Nucleus accumbens (tissue), 56 donors: ENCODE measurements around the gene NUDT5.
A peak's percentile ranks its signal among the peaks of the same experiment; 100 is the strongest.
"Not testable (repeated sequence)": the region's sequence is repeated elsewhere in the genome, so short reads cannot be mapped to it uniquely, and the experiment has no call there.

Experiments
- DNase-seq, 56 donors: peaks; one replicate each; lab custom pipeline; 2025; lab: John Stamatoyannopoulos, UW

NUDT5 gene

GRCh38 chr10:12207114-12207513 is 11.4 kb upstream of the NUDT5 start:
- DNase-seq: no peak

DNA sequence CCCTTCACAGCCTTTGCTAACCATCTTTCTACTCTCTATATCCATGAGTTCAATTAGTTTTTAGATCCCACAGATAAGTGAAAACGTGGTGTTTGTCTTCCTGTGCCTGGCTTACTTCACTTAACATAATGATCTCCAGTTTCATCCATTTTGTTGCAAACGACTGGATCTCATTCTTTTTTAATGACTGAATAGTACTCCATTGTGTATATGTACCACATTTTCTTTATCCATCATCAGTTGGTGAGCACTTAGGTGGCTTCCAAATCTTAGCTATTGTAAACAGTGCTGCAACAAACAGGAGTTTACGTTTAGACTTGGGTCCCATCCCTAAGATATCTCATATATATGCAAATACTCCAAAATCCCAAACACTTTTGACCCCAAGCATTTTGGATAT is 9.4 kb upstream of the NUDT5 start:
- DNase-seq: no peak

GRCh38 chr10:12202226-12202625 is 6.5 kb upstream of the NUDT5 start:
- no peak for DNase-seq

GRCh38 chr10:12201543-12201942 is 5.9 kb upstream of the NUDT5 start:
- DNase-seq: peak in 7 of 56 donors; percentile 7 to 33 (median 21)

DNA sequence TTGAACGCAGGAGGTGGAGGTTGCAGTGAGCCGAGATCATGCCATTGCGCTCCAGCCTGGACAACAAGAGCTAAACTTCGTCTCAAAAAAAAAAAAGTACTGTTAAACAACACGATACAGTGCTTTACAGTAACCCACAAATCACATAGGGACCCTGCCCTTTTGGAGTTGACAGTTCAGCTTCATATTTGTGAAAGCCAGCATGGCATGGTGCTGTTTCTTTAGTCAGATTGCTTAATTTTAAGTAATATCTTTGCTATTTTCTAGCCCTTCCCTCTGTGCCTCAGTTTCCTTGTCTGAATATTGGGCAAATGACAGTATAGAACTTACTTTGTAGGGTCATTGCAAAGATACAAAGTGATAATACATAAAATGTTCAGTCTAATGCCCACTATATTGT is 5.2 kb upstream of the NUDT5 start:
- DNase-seq: no peak

DNA sequence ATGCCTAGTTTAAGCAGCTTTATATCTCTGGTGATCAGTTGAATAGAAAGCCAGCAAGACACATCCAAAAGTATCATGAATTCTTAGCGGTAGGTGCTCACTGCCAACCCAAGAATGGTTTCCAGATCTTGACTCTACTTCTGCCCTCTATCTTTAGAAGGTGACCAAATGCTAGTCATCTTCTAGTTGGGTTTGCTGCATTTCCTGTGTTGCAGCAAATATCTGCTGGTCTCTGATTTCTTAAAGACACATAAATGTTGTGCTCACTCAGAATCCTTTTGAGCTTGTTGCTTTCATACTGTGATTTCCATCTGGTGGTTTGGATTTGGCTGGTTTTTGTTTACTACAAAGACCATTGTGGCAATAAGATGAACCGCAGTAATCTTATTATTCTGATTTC is 2.5 kb upstream of the NUDT5 start:
- DNase-seq: no peak

DNA sequence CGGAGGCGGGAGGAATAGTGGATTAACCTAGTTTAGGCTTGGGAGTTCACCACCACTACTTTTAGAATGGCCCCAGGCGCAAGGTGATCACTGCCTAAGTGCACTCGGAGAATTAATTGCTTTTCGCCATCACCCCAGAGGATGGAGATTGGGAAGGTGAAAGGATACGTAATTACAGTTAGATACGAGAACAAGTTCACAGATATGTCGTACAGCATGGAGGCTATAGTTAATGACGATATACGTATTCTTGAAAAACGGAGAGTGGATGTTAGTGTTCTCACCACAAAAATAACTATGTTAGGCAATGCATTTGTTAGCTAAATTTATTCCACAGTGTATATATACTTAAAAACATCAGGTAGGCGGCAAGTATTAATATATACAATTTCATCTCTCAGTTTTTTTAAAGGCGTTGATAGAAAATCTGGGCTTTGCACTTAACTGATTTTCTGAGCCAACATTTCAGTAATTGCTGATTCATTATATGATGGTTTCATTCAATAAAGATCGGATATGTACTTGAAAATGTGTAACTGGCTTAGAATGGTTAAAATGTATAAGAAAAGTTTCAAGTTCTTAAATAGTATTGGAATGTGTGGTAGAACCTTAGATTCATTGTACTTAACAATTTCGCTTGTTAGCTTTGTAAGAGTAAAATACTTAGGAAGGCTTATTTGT is 980 bp upstream of the NUDT5 start:
- no peak for DNase-seq

GRCh38 chr10:12195281-12195602 is 449 bp downstream of the NUDT5 start:
- DNase-seq: no peak

GRCh38 chr10:12194752-12195271 is 879 bp downstream of the NUDT5 start:
- DNase-seq: peak in 20 of 56 donors; percentile 1 to 55 (median 14)

GRCh38 chr10:12193193-12193592 is 2.5 kb downstream of the NUDT5 start:
- no peak for DNase-seq

DNA sequence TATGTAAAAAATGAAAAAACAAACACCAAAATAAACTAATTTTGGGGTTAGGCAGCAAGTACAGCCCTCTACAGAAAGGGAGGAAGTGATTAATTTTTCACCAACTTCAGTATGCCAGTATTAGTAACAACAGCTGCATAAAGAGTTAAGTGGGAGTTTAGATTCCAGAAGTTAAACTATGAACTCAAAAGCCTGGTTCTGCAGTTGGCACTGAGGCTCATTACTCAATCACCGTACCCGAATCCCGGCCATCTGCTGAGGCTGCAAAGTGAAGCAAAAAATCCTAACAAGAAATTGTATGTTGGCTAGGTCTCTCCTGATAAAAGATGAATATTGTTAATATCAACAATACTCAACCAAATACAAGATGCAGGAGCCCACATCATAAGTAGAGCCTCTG is 4.0 kb downstream of the NUDT5 start:
- no peak for DNase-seq

GRCh38 chr10:12189426-12189825 is 6.3 kb downstream of the NUDT5 start:
- DNase-seq: no peak

GRCh38 chr10:12188656-12189055 is 7.0 kb downstream of the NUDT5 start:
- no peak for DNase-seq

DNA sequence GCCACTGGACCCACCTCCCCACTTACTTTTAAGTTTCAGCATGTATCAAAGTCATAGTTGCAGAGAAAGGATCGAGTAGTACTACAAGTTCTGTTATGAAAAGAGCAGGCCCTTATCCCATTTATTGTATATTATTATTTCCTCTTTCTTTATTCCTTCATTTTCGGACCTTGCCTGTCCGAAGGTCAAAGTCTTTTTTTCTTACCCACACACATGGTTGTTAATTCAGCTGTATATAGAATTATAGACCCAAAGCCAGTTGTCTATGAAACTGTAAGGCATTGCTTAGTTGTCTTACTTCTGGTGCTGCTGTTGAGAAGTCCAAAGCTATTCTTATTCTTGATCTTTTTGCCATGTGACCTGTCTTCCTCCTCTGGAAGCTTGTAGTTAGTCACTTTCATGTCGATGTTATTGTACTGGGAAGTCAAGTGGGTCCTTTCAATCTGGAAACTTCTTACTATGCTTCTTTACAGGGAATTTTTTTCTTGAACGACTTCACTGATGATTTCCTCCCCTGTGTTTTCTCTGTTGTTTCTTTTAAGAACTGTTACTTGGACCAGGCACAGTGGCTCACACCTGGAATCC is 8.3 kb downstream of the NUDT5 start:
- no peak for DNase-seq

GRCh38 chr10:12186323-12186722 is 9.4 kb downstream of the NUDT5 start:
- DNase-seq: no peak

DNA sequence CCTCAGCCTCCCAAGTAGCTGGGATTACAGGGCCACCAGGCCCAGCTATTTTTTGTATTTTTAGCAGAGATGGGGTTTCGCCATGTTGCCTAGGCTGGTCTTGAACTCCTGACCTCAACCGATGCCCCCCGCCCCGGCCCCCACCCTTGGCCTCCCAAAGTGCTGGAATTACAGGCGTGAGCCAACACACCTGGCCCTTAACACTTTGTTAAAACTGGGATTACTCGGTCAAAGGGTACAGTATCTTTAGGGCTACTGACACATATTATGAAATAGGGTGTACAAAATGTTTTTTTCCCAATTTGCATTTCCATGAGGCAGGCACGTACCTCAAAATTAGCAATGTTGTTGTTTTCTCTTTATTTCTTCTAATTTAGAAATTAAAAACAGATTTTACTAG is 11.5 kb downstream of the NUDT5 start:
- no peak for DNase-seq

- no peak for DNase-seq
Observed at GRCh38 chr10:12181065-12181775, 14.5 kb downstream of the NUDT5 start.

DNA sequence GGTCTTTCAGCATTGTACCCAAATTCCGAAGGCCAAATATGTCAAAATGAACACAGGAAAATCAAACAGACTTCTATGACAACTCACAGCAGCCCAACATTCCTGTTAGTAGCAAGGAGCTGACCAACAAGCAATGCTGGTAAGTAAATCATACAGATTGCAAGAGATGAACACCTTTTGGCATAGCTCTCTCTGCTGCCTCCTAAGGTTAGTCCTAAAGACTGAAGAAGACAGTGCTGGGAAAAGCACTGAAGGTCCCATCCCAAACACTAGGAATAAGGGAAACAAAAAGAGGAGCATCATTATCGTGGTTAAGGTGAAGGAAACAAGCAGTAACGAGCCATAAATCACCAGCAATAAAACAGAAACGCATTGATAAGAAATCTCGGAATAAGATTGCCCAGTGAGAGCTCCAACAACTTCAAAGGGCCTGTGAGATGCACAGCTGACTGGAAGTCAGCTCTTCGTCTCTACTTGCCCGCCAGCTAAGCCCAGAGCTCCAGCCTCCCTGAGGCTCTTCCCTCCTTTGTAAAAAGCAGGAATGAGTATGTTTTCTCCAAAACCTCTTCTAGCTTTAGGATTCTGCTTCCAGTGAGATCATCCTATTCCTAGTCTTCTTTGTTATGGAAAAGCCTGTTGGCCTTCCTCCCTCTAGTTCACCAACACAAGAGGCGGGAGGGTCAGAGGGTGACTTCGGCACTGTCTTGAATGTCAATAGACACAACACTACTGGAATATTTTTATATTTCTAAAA is 15.3 kb downstream of the NUDT5 start:
- no peak for DNase-seq

- DNase-seq: no peak
Observed at GRCh38 chr10:12179606-12180170, 16.0 kb downstream of the NUDT5 start.

- no peak for DNase-seq
Observed at GRCh38 chr10:12177642-12178041, 18.0 kb downstream of the NUDT5 start.

GRCh38 chr10:12171512-12171911 is 24.2 kb downstream of the NUDT5 start:
- DNase-seq: not testable (repeated sequence)
